8988T (cell line): Measurements from ENCODE around the gene CACNA2D1.

Experiments
- DNase-seq: peaks from one replicate; pipeline ENCODE4 v3.0.0; 2011

Gene CACNA2D1

DNA sequence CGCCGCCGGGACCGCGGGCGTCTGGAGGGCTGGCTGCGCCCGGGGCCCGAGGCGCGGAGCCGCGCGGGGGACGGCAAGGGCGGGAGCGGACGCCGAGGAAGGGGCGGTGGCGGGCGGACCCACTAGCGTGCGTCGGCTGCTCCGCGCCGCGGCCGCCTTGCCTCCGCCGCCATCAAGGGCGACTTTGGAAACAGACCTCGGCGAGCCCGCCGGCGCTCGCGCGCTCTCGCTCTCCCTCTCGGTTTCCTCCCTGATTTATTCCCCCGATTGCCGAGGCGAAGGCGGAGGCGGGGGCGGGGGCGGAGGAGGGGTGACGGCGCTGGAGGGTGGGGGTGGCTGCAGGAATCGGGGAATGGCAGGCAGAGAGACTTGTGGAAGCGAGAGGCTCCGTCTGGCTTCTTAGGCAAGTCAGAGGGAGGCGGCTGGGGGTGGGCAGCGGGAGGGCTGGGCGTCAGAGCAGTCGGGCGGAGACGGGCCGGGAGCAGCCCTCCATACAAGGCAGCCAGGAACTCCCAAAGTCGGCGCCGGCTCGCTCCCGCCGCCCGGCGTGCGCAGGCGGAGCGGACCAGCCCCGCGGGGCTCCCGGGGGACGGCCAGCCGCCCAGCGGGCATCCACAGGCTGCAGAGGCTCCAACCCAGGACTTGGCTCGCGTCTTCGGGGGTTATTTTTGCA, at the start of gene CACNA2D1:
Gene CACNA2D1 (minus strand): TSS at position 231 of the 673 bp plus-strand sequence.
- peak; percentile 68 for DNase-seq

DNA sequence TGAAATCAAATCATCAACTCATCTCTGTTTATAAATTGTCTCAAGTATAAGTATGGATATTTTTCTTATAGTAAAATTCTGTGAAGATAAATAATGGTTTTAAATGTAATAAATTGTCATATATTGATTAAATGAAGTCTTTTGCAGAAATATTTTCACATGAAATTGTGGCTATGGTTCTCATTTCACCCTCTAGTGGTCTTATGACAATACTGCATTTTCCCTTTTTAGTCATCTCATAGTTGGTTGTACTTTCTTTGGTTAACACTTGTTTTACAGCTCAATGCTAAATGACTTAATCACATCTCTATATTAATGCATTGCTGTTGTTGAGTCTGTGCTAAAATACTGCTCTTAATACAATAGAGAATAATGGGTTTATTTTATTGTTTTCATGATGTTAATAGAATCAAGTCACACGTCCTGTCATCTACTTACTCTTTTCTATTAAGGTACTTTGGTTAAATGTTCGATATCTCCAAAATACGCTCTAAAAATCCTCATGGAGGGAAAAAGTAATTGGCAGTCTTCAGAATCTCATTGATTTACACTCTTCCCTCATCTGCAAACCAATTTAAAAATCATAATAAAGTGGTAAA, 38.0 kb upstream of the CACNA2D1 start:
- DNase-seq, result no peak

- DNase-seq, result no peak
Observed at GRCh38 chr7:82477733-82478515, 34.3 kb upstream of the CACNA2D1 start.

DNA sequence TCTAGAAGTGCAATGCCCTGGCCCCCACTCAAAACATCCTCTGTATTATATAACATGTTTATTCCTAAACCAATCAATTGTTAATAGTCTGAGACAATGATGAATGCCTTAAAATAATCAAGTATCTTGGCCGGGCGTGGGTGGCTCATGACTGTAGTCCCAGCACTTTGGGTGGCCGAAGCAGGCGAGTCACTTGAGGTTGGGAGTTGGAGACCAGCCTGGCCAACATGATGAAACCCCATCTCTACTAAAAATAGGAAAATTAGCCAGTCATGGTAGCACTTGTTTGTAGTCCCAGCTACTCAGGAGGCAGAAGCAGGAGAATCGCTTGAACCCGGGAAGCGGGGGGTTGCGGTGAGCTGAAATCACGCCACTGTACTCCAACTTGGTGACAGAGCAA, 29.4 kb upstream of the CACNA2D1 start:
- no peak for DNase-seq

GRCh38 chr7:82471351-82472020, 27.9 kb upstream of the CACNA2D1 start:
- no peak for DNase-seq

DNA sequence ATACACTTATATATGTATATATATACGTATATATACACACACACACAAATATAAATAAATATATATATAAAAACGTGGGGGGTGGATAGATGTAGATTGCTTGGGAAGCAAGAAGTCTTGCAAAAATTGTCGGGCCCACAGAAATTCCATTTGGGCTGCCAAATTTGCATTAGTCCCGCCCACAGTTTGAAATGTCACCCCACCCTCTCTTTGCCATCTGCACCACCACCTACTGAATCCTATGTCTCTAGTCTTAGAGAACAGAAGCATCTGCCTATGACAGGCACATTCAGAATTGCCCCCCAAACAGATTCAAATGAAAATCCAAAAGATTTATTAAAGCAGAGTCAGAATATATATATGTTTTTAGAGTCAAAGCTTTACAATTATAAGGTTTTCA, 25.6 kb upstream of the CACNA2D1 start:
- no peak for DNase-seq

DNA sequence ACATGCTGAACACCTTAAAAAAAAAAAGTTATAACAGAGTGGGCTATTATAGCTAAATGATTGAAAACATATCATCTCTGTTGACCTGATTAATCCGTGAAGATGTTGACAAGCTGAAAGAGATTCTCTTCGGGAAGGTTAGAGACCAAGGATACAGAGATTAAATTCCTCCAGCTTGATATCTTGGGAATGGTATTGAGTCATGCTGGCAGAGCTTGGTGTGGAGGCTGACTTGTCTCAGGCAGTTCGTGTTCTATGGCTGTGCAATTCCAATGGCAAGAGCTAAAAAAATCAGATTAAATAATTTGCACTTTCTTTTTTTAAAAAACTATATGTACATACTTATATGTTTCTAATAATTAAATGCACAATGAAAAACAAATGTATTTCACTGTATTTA, 24.9 kb upstream of the CACNA2D1 start:
- DNase-seq, result no peak

GRCh38 chr7:82467020-82467419, 23.4 kb upstream of the CACNA2D1 start:
- DNase-seq, result no peak

GRCh38 chr7:82464372-82464771, 20.8 kb upstream of the CACNA2D1 start:
- no peak for DNase-seq

DNA sequence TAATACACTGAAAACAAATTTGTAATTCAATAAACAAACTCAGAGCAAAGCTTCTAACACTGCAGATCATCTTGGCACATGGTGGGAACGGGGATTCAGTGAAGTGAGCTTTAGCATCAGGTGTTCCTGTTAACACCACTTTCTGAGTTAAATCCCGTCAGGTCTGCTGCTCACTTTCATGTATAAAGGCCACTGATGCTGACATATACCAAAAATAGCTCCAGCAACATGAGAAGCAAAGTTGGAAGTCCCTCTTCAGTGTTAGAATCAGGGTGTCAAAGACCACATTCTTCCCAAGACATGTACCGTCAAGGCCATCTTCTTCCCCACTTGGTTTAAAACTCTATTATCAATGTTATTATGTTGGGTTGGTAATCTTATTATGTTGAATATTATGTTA, 11.7 kb upstream of the CACNA2D1 start:
- no peak for DNase-seq

- no peak for DNase-seq
Observed at GRCh38 chr7:82450759-82451158, 7.2 kb upstream of the CACNA2D1 start.

GRCh38 chr7:82449910-82450309, 6.3 kb upstream of the CACNA2D1 start:
- no peak for DNase-seq

DNA sequence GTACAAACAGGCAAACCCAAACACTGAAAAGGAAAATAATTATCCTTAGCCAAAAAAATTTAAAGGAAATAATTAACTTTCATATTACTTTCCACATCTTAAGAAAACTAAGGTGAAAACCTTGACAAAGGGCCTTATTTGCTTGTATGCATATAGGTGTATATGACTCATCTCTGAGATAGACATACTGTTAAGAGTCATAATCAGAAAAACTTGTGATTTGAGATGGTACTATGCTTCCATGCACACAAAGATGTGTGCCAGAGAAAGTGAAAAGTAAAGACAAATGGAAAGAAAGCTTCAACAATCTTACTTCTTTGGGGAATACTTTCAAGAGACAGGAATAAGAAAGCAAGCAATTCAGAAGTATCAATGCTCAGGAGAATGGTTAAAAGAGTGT, 3.3 kb upstream of the CACNA2D1 start:
- DNase-seq, result no peak

DNA sequence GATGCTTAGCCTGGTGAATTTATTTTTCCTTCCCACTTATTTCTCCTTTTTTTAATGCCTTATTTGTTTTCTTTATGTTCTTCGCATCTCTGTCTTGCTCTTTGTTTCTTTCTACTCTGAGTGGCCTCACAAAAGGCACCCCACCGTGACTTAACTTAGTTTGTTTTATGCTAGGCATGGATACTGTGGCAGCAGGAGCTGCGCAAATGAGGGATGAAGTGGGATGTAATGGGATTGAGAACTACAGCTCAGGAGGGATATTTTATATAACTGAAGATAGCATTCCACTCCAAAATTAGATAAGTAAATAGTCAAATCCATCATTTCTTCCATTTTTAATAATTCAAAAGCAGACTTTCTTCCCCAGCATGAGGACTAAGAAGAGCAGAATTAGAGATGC, 1.7 kb upstream of the CACNA2D1 start:
- DNase-seq, result no peak

DNA sequence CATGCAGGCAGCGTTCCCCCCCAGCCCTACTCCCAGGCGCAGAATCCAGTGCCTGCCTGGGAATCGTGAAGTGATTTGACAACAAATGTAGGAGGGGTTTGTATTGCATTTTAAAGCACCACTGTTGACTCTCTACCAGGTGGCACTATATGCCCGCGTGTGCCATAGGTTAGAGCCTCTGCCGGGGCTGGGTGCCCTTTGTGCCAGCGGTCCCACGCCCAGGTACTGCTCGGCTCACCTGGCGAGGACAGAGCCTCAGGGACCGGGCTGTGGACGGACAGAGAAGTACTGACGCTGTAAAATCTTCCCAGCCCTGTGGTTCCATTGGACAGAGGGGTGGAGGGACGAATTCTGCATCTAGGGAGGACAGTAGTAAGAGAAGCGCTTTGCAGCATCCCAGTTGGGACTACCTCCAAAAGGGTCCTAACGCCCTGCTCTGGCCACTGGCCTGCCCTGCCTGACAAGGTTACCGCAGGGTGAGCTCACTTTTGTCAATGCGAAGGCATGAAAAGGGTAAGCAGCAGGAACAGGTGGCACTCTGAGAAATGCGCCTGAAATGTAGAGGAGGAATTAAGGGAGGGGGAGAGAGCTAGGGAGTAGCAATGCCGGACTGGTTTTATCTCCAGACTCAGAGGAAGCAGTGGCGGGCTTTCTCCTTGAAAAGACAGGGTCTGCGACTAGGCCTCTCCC, 788 bp upstream of the CACNA2D1 start:
- DNase-seq, result no peak

DNA sequence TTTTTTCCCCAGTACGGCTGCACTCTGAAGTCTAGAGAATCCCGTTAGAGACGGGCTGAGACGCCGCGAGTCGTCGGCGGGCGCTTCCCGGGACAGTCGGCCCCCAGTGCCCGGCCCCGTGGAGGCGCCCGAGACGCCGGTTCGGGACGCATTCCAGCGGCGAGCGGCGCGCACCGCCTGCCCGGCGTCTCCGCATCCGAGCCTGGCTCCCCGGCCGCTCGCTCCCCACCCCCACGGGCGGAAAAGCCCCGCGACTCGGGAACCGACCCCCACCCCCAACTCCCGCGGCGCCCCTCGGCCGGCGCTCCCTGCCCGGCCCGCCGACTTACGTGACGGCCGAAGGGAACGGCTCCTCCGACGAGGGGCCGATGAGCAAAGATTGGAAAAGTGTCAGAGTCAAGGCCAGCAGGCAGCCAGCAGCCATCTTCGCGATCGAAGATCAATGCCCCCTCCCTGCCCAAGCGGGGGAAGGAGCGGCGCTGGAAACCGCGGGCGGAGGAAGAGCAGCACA, 486 bp downstream of the CACNA2D1 start:
- DNase-seq, result peak; percentile 33

DNA sequence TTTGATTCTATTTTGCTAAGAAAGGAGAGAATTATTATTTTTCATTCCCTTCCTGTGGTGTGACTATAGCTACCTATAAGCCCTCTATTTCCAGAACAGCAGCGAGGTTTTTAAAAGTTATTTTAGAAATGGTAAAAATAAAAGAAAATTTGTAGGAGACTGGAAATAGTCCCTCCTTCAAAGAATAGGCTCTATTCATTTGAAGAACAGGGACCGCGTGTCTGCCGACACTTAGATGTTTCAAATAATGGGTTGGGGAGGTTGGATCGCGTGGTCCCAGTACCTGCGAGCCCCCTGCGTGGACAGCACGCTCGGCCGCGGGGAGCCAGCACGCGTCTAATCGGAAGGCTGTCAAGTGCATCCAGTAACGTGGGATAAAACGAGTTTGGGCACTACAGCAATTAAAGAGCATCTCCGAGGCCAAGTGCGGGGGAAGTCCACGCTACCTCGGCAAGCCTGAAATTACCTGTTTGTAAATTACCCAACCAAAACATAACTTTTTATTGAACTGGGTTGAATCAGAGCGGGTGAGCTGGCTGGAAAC, 1.0 kb downstream of the CACNA2D1 start:
- no peak for DNase-seq

- no peak for DNase-seq
Observed at GRCh38 chr7:82441669-82442478, 1.7 kb downstream of the CACNA2D1 start.

DNA sequence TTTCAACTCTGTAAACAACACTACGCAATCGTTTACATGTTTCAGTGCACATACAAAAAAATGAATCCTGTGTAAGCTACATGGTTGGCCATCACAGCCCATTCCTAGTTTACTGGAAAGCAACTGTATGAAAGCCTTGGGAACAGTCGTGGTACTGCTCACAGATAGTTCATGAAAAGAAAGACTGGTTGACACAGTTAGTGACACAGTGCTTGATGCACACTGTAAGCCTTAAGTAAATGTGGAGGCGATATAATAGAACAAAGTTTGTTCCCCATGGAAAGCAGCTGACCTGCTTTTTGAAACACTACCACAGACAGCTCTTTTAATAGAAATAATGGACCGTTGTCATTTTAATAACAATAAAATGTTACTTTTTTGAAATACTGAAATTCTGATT, 5.1 kb downstream of the CACNA2D1 start:
- DNase-seq, result no peak

DNA sequence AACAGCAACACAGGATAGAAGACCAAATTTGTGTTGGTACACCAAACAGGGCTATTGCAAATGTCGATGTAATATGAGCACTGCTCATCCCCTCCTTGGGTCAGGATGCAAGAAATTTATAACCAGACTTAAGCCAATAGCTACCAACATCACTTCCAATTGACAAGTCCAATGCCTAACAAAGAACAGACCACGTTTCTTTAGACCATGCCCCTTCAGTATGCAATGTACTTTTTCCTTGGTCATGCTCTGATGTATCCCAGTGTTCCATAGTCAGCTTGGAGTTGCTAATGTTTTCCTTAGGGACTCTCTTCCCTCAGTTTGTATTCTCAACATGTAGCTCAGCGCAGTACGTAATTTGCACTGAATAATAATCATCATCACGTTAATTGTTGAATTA, 7.8 kb downstream of the CACNA2D1 start:
- DNase-seq, result no peak

GRCh38 chr7:82434275-82435022, 9.1 kb downstream of the CACNA2D1 start:
- no peak for DNase-seq
